Pancreas (tissue), 10 donors: ENCODE measurements around the gene FXYD2. TPM values are rescaled to one million over a fixed set of nuclear protein-coding genes. Genes with fewer than 3 reads are reported as not detected.
A peak's percentile ranks its signal among the peaks of the same experiment; 100 is the strongest.

ENCODE experiments used
- ATAC-seq, 4 donors: fragments of 200-7000 bp; cut with Tn5 transposase; one replicate each; pipeline versions ENCODE4 v1.8.0 to v1.9.1; 2020; ENCODE audit warnings: mild to moderate bottlenecking in 4 of 4, moderate library complexity in 4 of 4
- DNase-seq, 6 donors: peaks; one replicate each; pipeline ENCODE4 v3.0.0-alpha.2; 2020
- FAIRE-seq: peaks from 2 replicates; lab custom pipeline; 2012; peaks lifted over from hg19 to GRCh38; lab: Jason Lieb, UNC
- H3K27ac ChIP-seq, 4 donors: fragments of 200-600 bp; sonication (generic); 1 replicate in 3 of 4; 2 replicates in 1 of 4; pipeline versions ENCODE4 v1.5.0 to v1.8.0; 2020
- H3K27me3 ChIP-seq, 4 donors: fragments of 200-600 bp; one replicate each; pipeline ENCODE4 v1.8.0; 2021
- H3K36me3 ChIP-seq, 3 donors: fragments of 200-600 bp; sonication (generic) in 1 of 3; one replicate each; pipeline versions ENCODE4 v1.5.0 to v1.8.0; 2020 to 2021
- H3K4me1 ChIP-seq, 3 donors: fragments of 200-600 bp; one replicate each; pipeline ENCODE4 v1.8.0; 2021
- H3K4me3 ChIP-seq, 4 donors: fragments of 200-600 bp; sonication (generic) in 2 of 4; one replicate each; pipeline versions ENCODE4 v1.5.0 to v1.8.0; 2020 to 2021
- H3K9me3 ChIP-seq, 4 donors: fragments of 200-600 bp; one replicate each; pipeline ENCODE4 v1.8.0; 2021
- CTCF ChIP-seq, 4 donors: fragments of 200-600 bp; sonication (generic) in 3 of 4; IDR thresholded peaks; one replicate each; pipeline versions ENCODE4 v1.5.0 to v1.8.0; 2021; ENCODE audit warnings: antibody characterized with exemption in 4 of 4
- WGBS, 2 donors: extraction: QIAGEN DNeasy Blood & Tissue Kit; methylation state at CpG; one replicate each; pipeline ENCODE4 v1.1.7; 2013; 5-methylcytosine and 5-hydroxymethylcytosine counted together
- intact Hi-C, 3 donors: fragments of 100-400 bp; cut with DNase I; formaldehyde crosslinking; loops; one replicate each; pipeline versions ENCODE4 v1.11.1 to v1.14.2; 2022
- polyA plus RNA-seq, 2 donors: library from polyadenylated mRNA; stranded (reverse); fragments of 200-250 nt; gene quantifications; one replicate each; pipeline ENCODE4 v1.2.3, GENCODE V29; 2013
- total RNA-seq, 6 donors: library from RNA; stranded (reverse); fragmentation: NEBNext Ultra II Directional in 4 of 6; extraction: Animal tissue kit (Norgen Biotek cat#: 25700) in 4 of 6; gene quantifications; one replicate each; pipeline versions ENCODE4 v1.2.1 to v1.2.4, GENCODE V29; 2021 to 2023
- donor health status: healthy with polysubstance abuse.
- donor health status: DM: no; HTN: no; CAD: no; lungs with moderate emphysema.
- donor health status: DM: no; HTN: no; CAD: no.
- donor health status: control.
- donor health status: control.
- donor health status: Bipolar disorder and iron deficiency.
- donor health status: DM: yes; HTN: yes; CAD: no.
- donor health status: DM: no; HTN: no; CAD: no.
- donor health status: DM: no; HTN: no; CAD: no.
- donor health status: DM: yes; HTN: yes; CAD: no.

Gene FXYD2
- total and polyA plus RNA-seq, 8 donors = 220 to 2,509 (median 342) TPM

- 74% methylated on average over 6 of the region's 6 CpGs for WGBS, 2 donors
- Histone ChIP-seq H3K4me1 (peaks cover 12 to 25% (median 18%) of the 10 kb centered on the region in 3 donors), H3K36me3 (no peaks in the 10 kb centered on the region), H3K4me3 (no peak overlapping the region), H3K9me3 (no peaks in the 10 kb centered on the region), H3K27ac (peak overlapping the region in 2 of 4 donors; percentile 86 to 91), H3K27me3 (no peaks in the 10 kb centered on the region)
- TF ChIP-seq CTCF (IDR thresholded peaks at IDR 0.05) = no peak
- intact Hi-C loops = no loop called here
- peak in 3 of 6 donors; percentile 14 to 47 (median 30) for DNase-seq
- FAIRE-seq = no peak
- no peak for ATAC-seq
Measured at GRCh38 chr11:117830674-117831351, 6.3 kb upstream of the FXYD2 start.

GRCh38 chr11:117830072-117830471 lies 5.5 kb upstream of the FXYD2 start:
- H3K4me3 ChIP-seq = no peak overlapping the region
- DNase-seq = peak in 3 of 6 donors; percentile 14 to 51 (median 35)
- ATAC-seq = no peak
- H3K27me3 ChIP-seq = no peaks in the 10 kb centered on the region
- no peaks in the 10 kb centered on the region for H3K36me3 ChIP-seq
- H3K4me1 ChIP-seq = peaks cover 12 to 25% (median 18%) of the 10 kb centered on the region in 3 donors
- peak overlapping the region in 3 of 4 donors; percentile 58 to 91 (median 86) for H3K27ac ChIP-seq
- no peaks in the 10 kb centered on the region for H3K9me3 ChIP-seq
- TF ChIP-seq CTCF (IDR thresholded peaks at IDR 0.05) = no peak
- FAIRE-seq = no peak
- intact Hi-C loops = no loop called here
- 81 to 96% methylated on average over 14 of the region's 14 CpGs for WGBS, 2 donors

GRCh38 chr11:117829369-117829725 lies 4.8 kb upstream of the FXYD2 start:
- WGBS, 2 donors = 48 to 61% methylated on average over 7 of the region's 7 CpGs
- FAIRE-seq = no peak
- peak in 3 of 6 donors; percentile 18 to 71 (median 60) for DNase-seq
- Histone ChIP-seq H3K27me3 (no peaks in the 10 kb centered on the region), H3K36me3 (no peaks in the 10 kb centered on the region), H3K27ac (peak overlapping the region; percentile 53 to 91 (median 72)), H3K4me1 (peaks cover 12 to 23% (median 18%) of the 10 kb centered on the region in 3 donors), H3K9me3 (no peaks in the 10 kb centered on the region), H3K4me3 (no peak overlapping the region)
- intact Hi-C loops = no loop called here
- no peak for ATAC-seq
- no peak for TF ChIP-seq CTCF (IDR thresholded peaks at IDR 0.05)

- H3K4me3 ChIP-seq = no peak overlapping the region
- peak in 2 of 4 donors; percentile 18 to 56 for ATAC-seq
Measured at GRCh38 chr11:117828611-117829368, 4.2 kb upstream of the FXYD2 start.

More at GRCh38 chr11:117828611-117829368, 4.2 kb upstream of the FXYD2 start:
- FAIRE-seq = no peak
- Histone ChIP-seq H3K9me3 (no peaks in the 10 kb centered on the region), H3K36me3 (no peaks in the 10 kb centered on the region), H3K4me1 (peaks cover 9 to 20% (median 12%) of the 10 kb centered on the region in 3 donors), H3K27me3 (no peaks in the 10 kb centered on the region), H3K27ac (peak overlapping the region; percentile 53 to 91 (median 72))
- WGBS, 2 donors = 60 to 70% methylated on average over 15 to 16 of the region's 16 CpGs
- intact Hi-C loops = no loop called here
- TF ChIP-seq CTCF (IDR thresholded peaks at IDR 0.05) = no peak
- DNase-seq = peak in 3 of 6 donors; percentile 51 to 71 (median 60)
